HepG2 (cell line): ENCODE measurements around the gene TTLL11. TPM values are rescaled to one million over a fixed set of nuclear protein-coding genes. Genes with fewer than 3 reads are reported as not detected.

Source experiments
- ATAC-seq: fragments of 200-7000 bp; cut with Tn5 transposase; 3 replicates; pipeline ENCODE4 v1.9.1; 2020; ENCODE audit warnings: mild to moderate bottlenecking, moderate library complexity
- BruUV-seq: library from RNA; stranded (reverse); fragments of 400-500 nt; replicated peaks from 2 replicates; lab custom pipeline; 2021; lab: Mats Ljungman, UMichigan
- CTCF ChIA-PET: fragments of 300-600 bp; formaldehyde crosslinking; extraction: SDS; loops from one replicate; lab custom pipeline; 2021; ENCODE audit warnings: low total read pairs, inconsistent platforms, low intra/inter-chr PET ratio; lab: Yijun Ruan, JAX
- POLR2A ChIA-PET: fragments of 350-600 bp; sonication (Branson Sonifier 250); formaldehyde crosslinking; loops from one replicate; lab custom pipeline; 2020; ENCODE audit warnings: antibody characterized with exemption, inconsistent platforms; lab: Yijun Ruan, JAX
- DNase-seq: peaks from one replicate; pipeline ENCODE4 v3.0.0-alpha.2; 2015; ENCODE audit warnings: low spot score
- FAIRE-seq: peaks from 3 replicates; lab custom pipeline; 2011; peaks lifted over from hg19 to GRCh38; lab: Jason Lieb, UNC
- H2AFZ ChIP-seq: one replicate; pipeline ENCODE4 v1.6.1; 2011; ENCODE audit warnings: low read length, inconsistent platforms
- H3K27ac ChIP-seq: fragments of 300-600 bp; 3 replicates; pipeline ENCODE4 v1.8.0; 2011; ENCODE audit warnings: mixed run types, mild to moderate bottlenecking, mixed read lengths, low read length, inconsistent platforms; ENCODE audit not compliant: insufficient read depth; ENCODE audit errors: extremely low read length
- H3K27me3 ChIP-seq, 2 experiments: fragments of 200-600 bp in 1 of 2; 2 replicates in 1 of 2; 3 replicates in 1 of 2; pipeline versions ENCODE4 v1.6.0 to v1.8.0; 2011; ENCODE audit warnings: low read length in 2 of 2, mild to moderate bottlenecking in 2 of 2, moderate library complexity in 2 of 2, inconsistent platforms in 1 of 2; ENCODE audit not compliant: insufficient read depth in 2 of 2, control insufficient read depth in 1 of 2
- H3K36me3 ChIP-seq, 2 experiments: fragments of 200-600 bp in 1 of 2; replicated peaks in 1 of 2; 2 replicates in 1 of 2; 3 replicates in 1 of 2; pipeline versions ENCODE4 v1.5.1 to v1.8.0; 2011; ENCODE audit warnings: low read length in 2 of 2, inconsistent platforms in 1 of 2; ENCODE audit not compliant: insufficient read depth in 2 of 2, control insufficient read depth in 1 of 2
- H3K4me1 ChIP-seq: 2 replicates; pipeline ENCODE4 v1.5.1; 2012; ENCODE audit warnings: low read length, inconsistent platforms; ENCODE audit not compliant: insufficient read depth
- H3K4me2 ChIP-seq: 2 replicates; pipeline ENCODE4 v1.6.0; 2011; ENCODE audit warnings: low read depth, low read length, inconsistent platforms
- H3K4me3 ChIP-seq, 3 experiments: fragments of 200-600 bp in 1 of 3; sonication (generic), shearing (Covaris generic) in 1 of 3; replicated peaks in 1 of 3; 2 replicates each; pipeline ENCODE4 v1.5.1; 2011 to 2016; ENCODE audit warnings: low read length in 3 of 3, inconsistent platforms in 2 of 3, low read depth in 2 of 3, mild to moderate bottlenecking in 2 of 3, control low read depth in 1 of 3, mixed read lengths in 1 of 3; ENCODE audit not compliant: insufficient read depth in 1 of 3
- H3K79me2 ChIP-seq: one replicate; pipeline ENCODE4 v1.6.1; 2011; ENCODE audit warnings: low read length, inconsistent platforms; ENCODE audit not compliant: insufficient read depth
- H3K9ac ChIP-seq: 2 replicates; pipeline ENCODE4 v1.6.0; 2011; ENCODE audit warnings: mild to moderate bottlenecking, low read depth, low read length, inconsistent platforms; ENCODE audit not compliant: insufficient read depth
- H3K9me3 ChIP-seq: 2 replicates; pipeline ENCODE4 v1.5.1; 2012; ENCODE audit warnings: mild to moderate bottlenecking, low read length
- H4K20me1 ChIP-seq: 2 replicates; pipeline ENCODE4 v1.6.0; 2011; ENCODE audit warnings: inconsistent platforms, mild to moderate bottlenecking, low read length, moderate library complexity; ENCODE audit not compliant: insufficient read depth
- ADNP ChIP-seq: sonication (generic); formaldehyde crosslinking; IDR thresholded peaks from 2 replicates; pipeline ENCODE4 v1.4.0; 2020; ENCODE audit warnings: missing genetic modification reagents
- AKAP8 ChIP-seq: sonication (generic); formaldehyde crosslinking; IDR thresholded peaks from 2 replicates; pipeline ENCODE4 v1.5.1; 2020; ENCODE audit warnings: mild to moderate bottlenecking, missing genetic modification reagents
- DPF2 ChIP-seq: sonication (generic); formaldehyde crosslinking; IDR thresholded peaks from 2 replicates; pipeline ENCODE4 v1.4.0; 2020; ENCODE audit warnings: mild to moderate bottlenecking, low read depth, missing genetic modification reagents, borderline replicate concordance
- DZIP1 ChIP-seq: sonication (generic); formaldehyde crosslinking; IDR thresholded peaks from 2 replicates; pipeline ENCODE4 v1.5.0; 2020; ENCODE audit warnings: mild to moderate bottlenecking, missing genetic modification reagents
- HDAC2 ChIP-seq: sonication (generic); formaldehyde crosslinking; IDR thresholded peaks from 2 replicates; pipeline ENCODE4 v1.4.0; 2020; ENCODE audit warnings: missing genetic modification reagents
- HOMEZ ChIP-seq: IDR thresholded peaks from 2 replicates; pipeline ENCODE4 v1.6.1; 2016; ENCODE audit warnings: low read depth
- IKZF5 ChIP-seq: IDR thresholded peaks from 2 replicates; pipeline ENCODE4 v1.6.1; 2018; ENCODE audit warnings: missing genetic modification reagents, mild to moderate bottlenecking, missing compliant biosample characterization
- KAT8 ChIP-seq: IDR thresholded peaks from 2 replicates; pipeline ENCODE4 v1.6.1; 2016; ENCODE audit warnings: missing genetic modification reagents, missing compliant biosample characterization
- KDM1A ChIP-seq: IDR thresholded peaks from 2 replicates; pipeline ENCODE4 v1.6.1; 2016; ENCODE audit warnings: missing compliant biosample characterization
- MAFK ChIP-seq, 2 experiments: IDR thresholded peaks in 1 of 2; conservative IDR thresholded peaks in 1 of 2; 2 replicates each; pipeline ENCODE4 v1.6.1; 2011; ENCODE audit warnings: improper control_type of control experiment in 2 of 2, low read length in 2 of 2
- RXRB ChIP-seq: IDR thresholded peaks from 2 replicates; pipeline ENCODE4 v1.6.1; 2016; ENCODE audit warnings: borderline replicate concordance, missing genetic modification reagents, missing compliant biosample characterization
- ZNF256 ChIP-seq: sonication (generic); formaldehyde crosslinking; conservative IDR thresholded peaks from 2 replicates; pipeline ENCODE4 v1.4.0; 2020; ENCODE audit warnings: missing genetic modification reagents
- ZNF280D ChIP-seq: sonication (generic); formaldehyde crosslinking; IDR thresholded peaks from 2 replicates; pipeline ENCODE4 v1.5.1; 2020; ENCODE audit warnings: mild to moderate bottlenecking, missing genetic modification reagents
- ZNF724P ChIP-seq: sonication (generic); formaldehyde crosslinking; IDR thresholded peaks from 2 replicates; pipeline ENCODE4 v1.8.0; 2022; ENCODE audit warnings: missing genetic modification reagents, borderline replicate concordance
- ZNF746 ChIP-seq: sonication (generic); formaldehyde crosslinking; IDR thresholded peaks from 2 replicates; pipeline ENCODE4 v1.8.0; 2022; ENCODE audit warnings: mild to moderate bottlenecking, missing genetic modification reagents
- ZNF790 ChIP-seq: sonication (generic); formaldehyde crosslinking; IDR thresholded peaks from 2 replicates; pipeline ENCODE4 v1.8.0; 2022; ENCODE audit warnings: missing genetic modification reagents, mild to moderate bottlenecking, borderline replicate concordance
- WGBS: methylation state at CpG from one replicate; pipeline ENCODE4 v1.1.6; 2017; ENCODE audit warnings: low lambda C conversion rate; 5-methylcytosine and 5-hydroxymethylcytosine counted together
- in situ Hi-C: cut with HindIII; loops from 2 replicates; pipeline ENCODE4 v1.10.0; 2017; ENCODE audit warnings: low pct_unique_long_range_greater_than_20kb; ENCODE audit not compliant: extremely low pct_ligation_motif_present
- intact Hi-C: fragments of 100-400 bp; cut with micrococcal nuclease; formaldehyde crosslinking; loops from one replicate; pipeline ENCODE4 v1.10.0; 2022; ENCODE audit not compliant: unreplicated experiment
- polyA plus RNA-seq, 8 experiments: library from polyadenylated mRNA; depleted of rRNA in 3 of 8; stranded (reverse) in 7 of 8; unstranded in 1 of 8; fragments of >200 nt; fragmentation: Illumina TruSeq in 4 of 8; extraction: Trizol in 4 of 8; gene quantifications; 2 replicates each; pipeline versions ENCODE4 v1.2.1 to v1.2.3, GENCODE V29; 2011 to 2016; ENCODE audit warnings: low read depth in 4 of 8, missing spikeins in 1 of 8, mixed read lengths in 1 of 8; ENCODE audit not compliant: insufficient read depth in 1 of 8
- total RNA-seq, 5 experiments: library from RNA; depleted of rRNA; stranded (reverse); fragments of >200 nt; fragmentation: Illumina TruSeq; extraction: Trizol; gene quantifications; 2 replicates each; pipeline ENCODE4 v1.2.3, GENCODE V29; 2016; ENCODE audit warnings: low read depth in 1 of 5

Gene TTLL11
- total and polyA plus RNA-seq, 2 of the 13 experiments (the other 11 are each of a cell fraction or from before 2014, with no cell fraction given): 4.5 to 5.2 TPM

GRCh38 chr9:121998513-121999049, 94.5 kb downstream of the TTLL11 start:
- Histone ChIP-seq H2AFZ (no peak overlapping the region), H3K79me2 (no peaks in the 10 kb centered on the region), H3K4me1 (peaks cover 33% of the 10 kb centered on the region), H3K4me2 (no peak overlapping the region), H4K20me1 (no peaks in the 10 kb centered on the region), H3K9ac (no peak overlapping the region), H3K27me3 (no peaks in the 10 kb centered on the region), H3K9me3 (no peaks in the 10 kb centered on the region), H3K36me3 (no peaks in the 10 kb centered on the region), H3K4me3 (no peak overlapping the region), H3K27ac (no peak overlapping the region)
- no peak for DNase-seq
- in situ Hi-C loops: loop anchor here (10.0 to 25.0 kb wide), 2 partner anchors 261 to 354 kb away; no protein-coding TSS in a partner anchor
- CTCF ChIA-PET: no interaction called here
- ATAC-seq: peak; percentile 20; the same call in 1 of the 3 replicates
- intact Hi-C loops: no loop called here
- WGBS: 58% methylated on average over 7 of the region's 7 CpGs
- POLR2A ChIA-PET: no interaction called here
- FAIRE-seq: peak; percentile 4
- BruUV-seq: no TSS peak
- TF ChIP-seq ZNF724P: no peak
- TF ChIP-seq KDM1A (CRISPR knock-in tag): peak; percentile 80; the same call in 1 of the 2 replicates
- TF ChIP-seq IKZF5 (CRISPR knock-in tag): 0 out of 2 replicates have a peak, but pooled peaks have one; percentile 23
- TF ChIP-seq KAT8: peak; percentile 44; the same call in 1 of the 2 replicates
- 0 out of 2 replicates have a peak, but pooled peaks have one; percentile 68 for TF ChIP-seq ZNF280D (CRISPR knock-in tag)
- TF ChIP-seq ZNF746 (CRISPR knock-in tag): peak; percentile 74
- peak; percentile 85 for TF ChIP-seq HDAC2 (CRISPR knock-in tag)
- no peak for TF ChIP-seq AKAP8 (CRISPR knock-in tag)
- TF ChIP-seq ZNF256 (CRISPR knock-in tag): no peak
- 0 out of 2 replicates have a peak, but pooled peaks have one; percentile 42 for TF ChIP-seq DPF2
- no peak for TF ChIP-seq ADNP
- no peak for TF ChIP-seq HOMEZ
- TF ChIP-seq ZNF790 (CRISPR knock-in tag): no peak
- TF ChIP-seq RXRB (CRISPR knock-in tag): 0 out of 2 replicates have a peak, but pooled peaks have one; percentile 30
- TF ChIP-seq MAFK (conservative IDR thresholded peaks at IDR 0.05 in 1 of 2, IDR thresholded peaks at IDR 0.05 in 1 of 2; ENCODE audit: low read length in 2 of 2): peak in 1 of 2 experiments; percentile 23; a peak in 1 of 4 replicates
- no peak for TF ChIP-seq DZIP1 (CRISPR knock-in tag)
